Fibroblast of skin of right quadriceps (primary cell): ENCODE results near the gene CTSZ.
"Not testable (repeated sequence)": the region's sequence is repeated elsewhere in the genome, so short reads cannot be mapped to it uniquely, and the experiment has no call there.

Source experiments
- DNase-seq: peaks from one replicate; pipeline ENCODE4 v3.0.0-alpha.2; 2013

CTSZ gene

DNA sequence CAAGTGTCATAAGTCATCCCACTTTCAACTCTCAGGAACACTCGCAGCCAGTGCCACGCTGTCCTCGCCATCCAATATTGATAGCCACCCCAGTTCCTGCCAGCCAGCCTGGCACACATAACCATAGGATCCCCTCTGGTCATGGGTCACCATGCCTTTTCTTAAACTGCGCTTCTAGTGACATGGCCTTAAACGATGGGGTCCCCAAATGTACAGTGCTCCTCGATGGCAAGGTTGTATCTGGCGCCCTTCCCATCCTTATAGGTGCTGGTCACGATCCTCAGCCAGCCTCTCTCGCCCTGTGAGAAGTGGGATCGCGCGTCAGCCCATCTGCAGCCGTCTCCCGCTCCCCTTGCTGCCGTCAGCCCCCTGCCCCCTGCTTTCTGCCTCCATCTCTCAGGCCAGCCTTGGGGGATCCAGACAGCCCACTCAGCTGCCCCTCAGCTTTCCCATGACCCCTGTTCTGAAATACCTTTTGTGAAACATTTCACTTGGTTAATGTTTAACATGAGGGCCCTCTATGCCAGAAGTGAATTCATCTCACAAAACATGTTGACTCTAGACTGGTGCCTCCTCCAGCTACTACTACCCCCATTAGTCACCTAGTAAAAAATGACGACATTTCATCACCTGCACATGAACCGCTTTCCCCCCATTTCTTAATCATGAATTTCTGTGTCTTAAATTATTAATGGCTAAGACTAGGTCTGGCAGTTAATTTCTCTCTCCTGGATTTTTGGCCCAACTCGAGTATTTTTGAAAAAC is 11.4 kb downstream of the CTSZ start:
- DNase-seq = no peak

- no peak for DNase-seq
These were observed 12.5 kb downstream of the CTSZ start for GRCh38 chr20:58994390-58995159.

DNA sequence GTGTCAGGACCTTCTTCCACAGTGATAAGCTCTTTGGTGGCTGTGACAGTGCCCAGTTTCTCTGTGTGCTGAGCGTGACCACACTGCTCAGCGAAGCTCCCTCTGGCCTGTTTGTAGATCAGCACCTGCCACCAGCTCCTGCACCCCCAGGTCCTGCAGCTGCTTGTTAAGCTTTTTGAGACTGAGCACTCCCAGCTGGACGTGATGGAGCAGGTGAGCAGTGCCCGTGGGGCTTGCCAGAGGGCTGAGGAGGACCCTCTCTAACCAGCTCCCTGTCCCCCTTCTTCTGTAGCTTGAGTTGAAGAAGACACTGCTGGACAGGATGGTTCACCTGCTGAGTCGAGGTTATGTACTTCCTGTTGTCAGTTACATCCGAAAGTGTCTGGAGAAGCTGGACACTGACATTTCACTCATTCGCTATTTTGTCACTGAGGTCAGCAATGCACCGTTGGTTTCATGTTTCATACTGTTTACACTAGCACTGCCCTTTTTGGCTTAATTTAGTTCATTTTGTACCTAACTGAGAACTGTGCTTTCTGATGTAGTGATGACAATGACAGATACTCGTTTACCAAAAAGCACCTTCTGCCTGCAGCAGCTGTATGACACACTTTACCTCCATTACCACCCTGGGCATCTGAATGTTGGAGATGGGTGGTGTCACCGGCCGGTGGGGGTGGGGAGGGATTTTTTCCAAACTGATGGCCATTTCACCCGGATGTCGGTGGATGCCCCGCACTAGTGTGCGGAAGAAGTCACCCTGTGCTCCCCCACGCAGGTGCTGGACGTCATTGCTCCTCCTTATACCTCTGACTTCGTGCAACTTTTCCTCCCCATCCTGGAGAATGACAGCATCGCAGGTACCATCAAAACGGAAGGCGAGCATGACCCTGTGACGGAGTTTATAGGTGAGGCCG is 13.5 kb downstream of the CTSZ start:
- no peak for DNase-seq

DNA sequence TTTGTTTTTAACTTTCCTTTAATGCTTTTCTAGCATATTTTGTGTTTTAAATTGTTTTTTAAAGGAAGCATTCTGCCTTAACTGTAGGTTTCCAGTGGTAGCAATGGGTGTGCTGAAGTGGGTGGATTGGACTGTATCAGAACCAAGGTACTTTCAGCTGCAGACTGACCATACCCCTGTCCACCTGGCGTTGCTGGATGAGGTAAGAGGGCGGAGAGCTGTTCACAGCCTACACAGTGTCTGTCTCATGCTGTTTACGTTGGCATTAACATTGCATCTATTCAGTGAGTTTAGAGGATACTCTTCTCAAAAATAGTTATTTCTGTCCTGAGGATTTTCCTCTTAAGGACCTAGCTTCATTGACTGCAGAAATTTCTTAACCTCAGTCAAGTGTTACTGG is 14.1 kb downstream of the CTSZ start:
- no peak for DNase-seq

GRCh38 chr20:58991715-58992114 is 15.3 kb downstream of the CTSZ start:
- DNase-seq = no peak

DNA sequence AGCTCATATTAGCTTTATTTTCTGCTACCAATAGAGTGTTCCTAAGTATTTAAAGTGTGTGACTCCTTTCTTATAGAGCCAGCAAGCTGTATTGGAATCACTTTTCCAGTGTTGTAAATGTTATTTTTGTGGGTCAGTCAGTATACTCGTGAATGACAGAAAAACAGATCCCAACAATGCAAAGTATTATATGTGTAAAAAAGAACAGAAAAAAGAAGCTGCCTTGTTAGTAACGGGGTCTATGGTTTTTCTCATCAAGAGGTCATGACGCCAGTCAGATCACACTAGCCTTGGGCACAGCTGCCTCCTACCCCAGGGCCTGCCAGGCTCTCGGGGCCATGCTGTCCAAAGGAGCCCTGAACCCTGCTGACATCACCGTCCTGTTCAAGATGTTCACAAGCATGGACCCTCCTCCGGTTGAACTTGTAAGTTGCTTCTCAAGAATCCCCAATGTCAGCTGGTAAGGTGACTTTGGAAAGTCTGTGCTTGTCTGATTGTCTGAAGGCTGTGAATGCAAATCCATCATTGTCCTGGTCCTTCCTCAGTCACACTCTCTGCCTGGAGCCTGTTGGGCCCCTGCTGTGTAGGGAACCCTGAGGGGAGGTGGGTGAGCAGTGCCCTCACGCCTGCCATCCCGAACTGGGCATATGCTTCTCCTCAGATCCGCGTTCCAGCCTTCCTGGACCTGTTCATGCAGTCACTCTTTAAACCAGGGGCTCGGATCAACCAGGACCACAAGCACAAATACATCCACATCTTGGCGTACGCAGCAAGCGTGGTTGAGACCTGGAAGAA is 16.2 kb downstream of the CTSZ start:
- no peak for DNase-seq

- DNase-seq = no peak
These were observed 17.9 kb downstream of the CTSZ start for GRCh38 chr20:58989196-58989595.

DNA sequence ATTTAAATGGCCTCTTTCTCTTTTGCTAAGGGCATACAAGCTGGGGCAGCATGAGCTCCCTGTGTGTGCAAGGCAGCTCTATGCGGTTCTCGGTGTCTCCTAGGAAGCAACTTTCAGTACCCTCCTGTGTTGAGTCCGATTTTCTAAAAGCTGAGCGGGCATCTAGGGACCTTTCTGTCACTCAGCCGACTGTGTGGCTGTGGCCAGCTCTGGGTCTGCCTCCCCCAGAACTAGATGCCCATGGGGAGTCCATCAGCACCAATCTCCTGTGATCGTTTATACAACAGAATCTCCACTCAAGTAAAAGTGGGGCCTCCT is 18.5 kb downstream of the CTSZ start:
- DNase-seq = no peak

GRCh38 chr20:58987790-58988564 is 19.1 kb downstream of the CTSZ start:
- no peak for DNase-seq

DNA sequence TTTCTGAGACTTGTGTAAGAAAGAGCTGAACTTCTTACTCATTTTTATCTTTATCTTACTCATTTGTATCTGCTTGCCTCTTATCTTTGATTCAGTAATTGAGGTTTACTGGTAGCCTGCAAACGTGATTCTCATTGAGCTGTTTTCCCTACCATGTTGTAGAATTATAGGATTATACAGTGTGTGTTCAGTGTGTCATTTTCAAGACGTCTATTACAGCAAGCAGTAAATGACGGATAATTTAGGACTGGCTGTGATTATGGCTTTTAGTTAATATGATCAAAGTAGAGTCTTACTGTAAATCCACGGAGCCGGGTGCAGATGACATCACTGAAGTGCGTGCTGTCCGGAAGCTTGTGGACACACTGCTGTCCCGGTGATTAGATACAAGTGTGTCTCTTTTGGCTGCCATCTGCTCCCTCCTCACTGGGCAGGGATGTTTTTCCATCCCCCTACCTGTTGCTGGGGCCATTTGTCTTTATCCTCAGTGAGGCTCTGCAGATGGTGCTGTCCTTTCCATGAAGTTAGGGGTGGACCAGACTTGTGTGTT is 20.0 kb downstream of the CTSZ start:
- DNase-seq = no peak

DNA sequence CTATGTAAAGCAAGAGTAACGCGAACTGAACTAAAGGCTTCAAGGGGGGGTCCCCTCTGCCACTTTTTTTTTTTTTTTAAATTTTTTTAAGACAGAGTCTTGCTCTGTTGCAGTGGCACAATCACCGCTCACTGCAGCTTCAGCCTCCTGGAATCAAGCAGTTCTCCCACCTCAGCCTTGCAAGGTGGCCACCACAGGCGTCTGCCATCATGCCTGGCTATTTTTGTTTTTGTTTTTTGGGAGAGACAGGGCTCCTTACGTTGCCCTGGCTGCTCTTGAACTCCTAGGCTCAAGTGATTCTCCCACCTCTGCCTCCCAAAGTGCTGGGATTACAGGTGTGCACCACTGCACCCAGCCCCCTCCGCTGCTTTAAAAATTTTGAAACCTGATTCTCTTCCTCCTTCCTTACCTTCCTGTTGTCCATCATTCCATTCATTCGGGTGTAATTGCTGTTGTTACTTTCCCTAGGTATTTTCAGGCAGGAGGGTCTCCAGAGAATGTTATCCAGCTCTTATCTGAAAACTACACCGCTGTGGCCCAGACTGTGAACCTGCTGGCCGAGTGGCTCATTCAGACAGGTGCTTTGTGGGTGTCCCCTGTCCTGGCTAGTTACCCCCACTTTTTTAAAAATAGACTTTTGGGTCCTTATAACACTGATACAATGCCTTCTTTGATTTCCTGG is 20.6 kb downstream of the CTSZ start:
- DNase-seq = no peak

DNA sequence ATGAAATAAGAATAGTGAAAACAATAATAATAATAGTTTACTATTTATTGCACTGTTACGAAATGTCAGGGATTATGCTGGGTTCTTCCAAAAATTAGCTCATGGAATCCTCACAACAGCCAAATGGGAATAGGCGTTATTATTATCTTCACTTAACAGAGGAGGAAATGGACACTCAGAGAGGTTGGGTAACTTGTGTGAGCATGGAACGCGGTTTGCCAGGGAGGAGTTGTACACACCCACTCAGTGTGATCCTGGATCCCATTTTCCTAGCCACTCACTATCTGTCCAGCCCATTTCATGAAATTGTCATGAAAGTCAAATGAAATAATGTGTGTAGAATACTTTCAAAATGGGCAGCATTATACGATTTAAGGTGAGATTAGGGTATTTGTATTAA is 21.4 kb downstream of the CTSZ start:
- no peak for DNase-seq

DNA sequence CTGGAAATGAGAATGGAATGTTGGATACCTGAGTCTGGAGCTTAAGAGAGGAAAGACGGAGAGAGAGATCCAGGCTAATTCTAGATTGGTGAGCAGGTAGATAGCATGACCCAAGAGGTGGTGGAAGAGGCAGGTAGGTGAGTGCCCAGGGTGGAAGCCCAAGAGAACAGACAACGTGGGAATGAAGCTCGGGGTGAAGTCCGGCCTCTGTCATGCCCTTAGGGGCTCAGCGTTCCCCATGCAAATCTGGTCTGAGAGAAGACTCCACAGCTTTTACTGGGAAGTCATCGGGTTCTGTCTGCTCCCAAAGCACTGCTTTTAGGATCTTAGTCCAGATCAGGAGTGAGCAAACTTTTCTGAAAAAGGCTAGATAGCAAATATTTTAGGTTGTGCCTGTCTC is 22.4 kb downstream of the CTSZ start:
- no peak for DNase-seq

DNA sequence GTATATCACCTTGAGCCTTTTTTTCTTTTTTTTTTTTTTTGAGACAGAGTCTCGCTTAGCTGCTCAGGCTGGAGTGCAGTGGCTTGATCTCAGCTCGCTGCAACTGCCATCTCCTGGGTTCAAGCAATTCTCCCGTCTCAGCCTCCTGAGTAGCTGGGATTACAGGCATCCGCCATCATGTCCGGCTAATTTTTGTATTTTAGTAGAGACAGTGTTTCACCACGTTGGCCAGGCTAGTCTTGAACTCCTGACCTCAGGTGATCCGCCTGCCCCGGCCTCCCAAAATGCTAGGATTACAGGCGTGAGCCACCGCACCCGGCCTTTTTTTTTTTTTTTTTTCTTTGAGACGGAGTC is 24.0 kb downstream of the CTSZ start:
- DNase-seq = not testable (repeated sequence)

GRCh38 chr20:58982406-58983114 is 24.5 kb downstream of the CTSZ start:
- no peak for DNase-seq

DNA sequence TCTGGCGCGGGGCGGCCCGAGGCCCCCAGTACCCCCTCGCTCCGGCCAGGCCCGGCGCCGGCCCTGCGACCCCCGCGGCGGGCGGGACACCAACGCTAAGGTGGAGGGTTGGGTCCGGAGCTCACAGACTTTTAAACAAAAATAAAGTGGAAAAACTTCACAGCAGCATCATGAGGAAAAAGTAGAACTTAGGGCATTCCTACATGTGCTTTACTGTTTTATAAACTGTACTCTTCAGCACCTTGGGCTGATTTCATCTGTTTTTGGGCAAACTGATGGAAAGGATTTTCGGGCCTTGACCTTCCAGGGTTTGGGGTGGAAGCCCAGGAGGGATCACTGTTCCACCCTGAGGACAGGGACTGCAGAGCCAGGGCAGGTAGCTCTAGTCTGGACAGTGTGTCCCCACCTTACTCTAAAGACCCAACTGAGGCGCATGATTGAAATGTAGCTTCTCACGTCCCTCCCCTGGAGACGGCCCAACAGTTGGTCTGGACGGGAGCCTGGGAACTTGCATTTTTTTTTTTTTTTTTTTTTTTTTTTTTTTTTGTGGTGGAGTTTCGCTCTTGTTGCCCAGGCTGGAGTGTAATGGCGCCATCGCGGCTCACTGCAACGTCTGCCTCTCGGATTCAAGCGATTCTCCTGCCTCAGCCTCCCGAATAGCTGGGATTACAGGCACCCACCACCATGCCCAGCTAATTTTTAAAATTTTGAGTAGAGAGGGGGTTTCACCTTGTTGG is 25.3 kb downstream of the CTSZ start:
- DNase-seq = peak; percentile 13

- DNase-seq = peak; percentile 83
These were observed 26.1 kb downstream of the CTSZ start, which contains the start of gene NELFCD for GRCh38 chr20:58980711-58981627. Gene NELFCD, plus strand, starts transcription at chr20:58981256. Its CDS starts 54 bp downstream, at chr20:58981310.
